Prostate gland (tissue), 2 donors: ENCODE data around the gene CCT7. TPM values are rescaled to one million over a fixed set of nuclear protein-coding genes. Genes with fewer than 3 reads are reported as not detected.

ENCODE experiments used
- DNase-seq: peaks from one replicate; pipeline ENCODE4 v3.0.0-alpha.2; 2019; ENCODE audit warnings: low spot score
- H3K27ac ChIP-seq, 2 donors: fragments of 200-600 bp; sonication (generic); 2 replicates each; pipeline ENCODE4 v1.5.1; 2017 to 2019
- H3K27me3 ChIP-seq: fragments of 200-600 bp; sonication (generic); replicated peaks from 2 replicates; pipeline ENCODE4 v1.5.1; 2019; ENCODE audit not compliant: insufficient read depth
- H3K36me3 ChIP-seq, 2 donors: fragments of 200-600 bp; sonication (generic); 1 replicate in 1 of 2; 2 replicates in 1 of 2; pipeline versions ENCODE4 v1.5.1 to v1.8.1; 2017 to 2019
- H3K4me1 ChIP-seq: fragments of 200-600 bp; sonication (generic); replicated peaks from 2 replicates; pipeline ENCODE4 v1.5.1; 2019
- H3K4me3 ChIP-seq, 2 donors: fragments of 200-600 bp; sonication (generic); 2 replicates each; pipeline ENCODE4 v1.5.1; 2017 to 2019
- H3K9me3 ChIP-seq: fragments of 200-600 bp; sonication (generic); 2 replicates; pipeline ENCODE4 v1.5.1; 2017
- CTCF ChIP-seq, 4 experiments: fragments of 200-600 bp in 2 of 4; fragments of 450-650 bp in 2 of 4; sonication (generic) in 2 of 4; IDR thresholded peaks; 1 replicate in 3 of 4; 2 replicates in 1 of 4; pipeline ENCODE4 v1.5.1; 2016 to 2019; ENCODE audit warnings: antibody characterized with exemption in 4 of 4, mild to moderate bottlenecking in 2 of 4, moderate library complexity in 2 of 4
- POLR2A ChIP-seq: fragments of 450-650 bp; IDR thresholded peaks from one replicate; pipeline ENCODE4 v1.6.1; 2016; ENCODE audit warnings: antibody characterized with exemption, mild to moderate bottlenecking
- POLR2AphosphoS5 ChIP-seq: sonication (generic); formaldehyde crosslinking; IDR thresholded peaks from one replicate; pipeline ENCODE4 v1.6.1; 2017; ENCODE audit warnings: antibody characterized with exemption
- WGBS: methylation state at CpG from one replicate; pipeline ENCODE4 v1.1.5; 2018; 5-methylcytosine and 5-hydroxymethylcytosine counted together
- intact Hi-C: fragments of 100-400 bp; cut with DNase I; formaldehyde crosslinking; loops from one replicate; pipeline ENCODE4 v1.14.2; 2022
- total RNA-seq, 2 donors: library from RNA; depleted of rRNA; stranded (reverse); fragments of >200 nt; gene quantifications; one replicate each; pipeline ENCODE4 v1.1.0, GENCODE V29; 2016

The CCT7 gene
- total RNA-seq, 2 donors from 2014 or later = 206 to 242 TPM

DNA sequence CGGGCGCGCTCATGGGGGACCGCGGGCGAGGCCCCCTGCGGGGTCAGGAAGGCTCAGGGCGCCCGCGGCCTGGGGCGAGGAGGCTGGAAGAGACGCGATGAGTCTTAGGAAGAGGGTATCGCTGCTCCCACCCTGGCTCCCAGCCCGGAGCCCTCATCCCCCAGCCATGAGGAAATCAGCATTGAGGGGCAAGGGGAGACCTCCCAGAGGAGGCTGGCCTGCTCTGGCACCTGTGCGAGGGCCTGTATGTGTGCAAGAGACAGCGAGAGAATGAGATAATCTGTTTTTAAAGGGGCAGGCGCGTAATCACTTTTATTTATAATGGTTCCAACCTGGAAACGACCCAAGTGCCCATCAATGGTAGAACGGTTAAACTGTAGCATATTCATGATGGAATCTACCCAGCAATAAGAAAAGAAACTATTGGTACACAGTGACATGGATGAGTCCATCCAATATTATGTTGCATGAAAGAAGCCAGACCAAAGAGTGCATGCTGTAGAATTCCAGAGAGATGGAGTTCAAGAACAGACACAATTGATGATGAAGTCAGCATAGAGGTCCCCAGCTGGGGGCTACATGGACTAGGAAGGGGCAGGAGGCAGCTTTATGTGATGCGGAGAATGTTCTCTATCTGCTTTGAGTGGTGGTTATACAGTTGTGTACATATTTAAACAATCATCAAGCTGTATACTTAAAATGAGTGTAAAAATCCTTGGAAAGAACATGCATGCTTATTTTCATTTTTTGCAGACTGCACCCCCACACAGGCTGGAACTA lies 35.8 kb downstream of the CCT7 start:
- peaks cover 2% of the 10 kb centered on the region for H3K4me1 ChIP-seq
- TF ChIP-seq POLR2AphosphoS5 (no peak), POLR2A (no peak), CTCF (IDR thresholded peaks at IDR 0.05) (no peak)
- intact Hi-C loops = no loop called here
- DNase-seq = no peak
- peak overlapping the region in 1 of 2 donors; percentile 51 for H3K27ac ChIP-seq
- no peaks in the 10 kb centered on the region for H3K27me3 ChIP-seq
- peak overlapping the region; percentile 26 to 37 for H3K4me3 ChIP-seq
- no peaks in the 10 kb centered on the region for H3K36me3 ChIP-seq
- WGBS = 20% methylated on average over 22 of the region's 22 CpGs
- no peaks in the 10 kb centered on the region for H3K9me3 ChIP-seq

- Histone ChIP-seq H3K27me3 (no peaks in the 10 kb centered on the region), H3K4me1 (peaks cover 2% of the 10 kb centered on the region), H3K27ac (no peak overlapping the region), H3K4me3 (no peak overlapping the region), H3K36me3 (no peaks in the 10 kb centered on the region), H3K9me3 (no peaks in the 10 kb centered on the region)
- 75% methylated on average over 1 of the region's 1 CpG for whole genome bisulfite sequencing
- no peak for DNase-seq
- TF ChIP-seq POLR2AphosphoS5 (no peak), CTCF (IDR thresholded peaks at IDR 0.05) (no peak), POLR2A (no peak)
- intact Hi-C loops = no loop called here
Observed at GRCh38 chr2:73272270-73272669, 38.2 kb downstream of the CCT7 start.

DNA sequence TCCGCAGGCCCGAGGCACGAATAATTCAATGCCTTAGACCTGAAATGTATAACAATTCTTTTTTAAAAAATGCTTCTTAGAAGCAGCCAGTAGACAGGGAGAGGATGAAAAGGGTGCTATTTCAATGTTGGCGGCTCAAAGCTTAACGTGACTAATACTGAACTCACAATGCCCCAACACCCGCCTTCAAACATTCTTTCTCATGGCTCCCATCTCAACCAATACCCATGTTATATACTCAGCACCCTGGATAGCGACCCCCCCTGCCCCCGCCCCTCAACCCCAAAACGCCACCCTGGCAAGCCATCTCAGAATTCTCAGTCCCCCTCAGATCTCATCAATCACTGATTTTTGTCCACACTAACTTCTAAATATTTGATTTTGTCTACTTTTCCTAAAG lies 45.7 kb downstream of the CCT7 start:
- Histone ChIP-seq H3K27ac (no peak overlapping the region), H3K27me3 (no peaks in the 10 kb centered on the region), H3K4me1 (no peaks in the 10 kb centered on the region), H3K4me3 (no peak overlapping the region), H3K36me3 (no peaks in the 10 kb centered on the region), H3K9me3 (no peaks in the 10 kb centered on the region)
- no peak for DNase-seq
- intact Hi-C loops = no loop called here
- 76% methylated on average over 9 of the region's 9 CpGs for WGBS
- no peak for TF ChIP-seq CTCF (IDR thresholded peaks at IDR 0.05)
- no peak for TF ChIP-seq POLR2AphosphoS5
- TF ChIP-seq POLR2A = no peak

- intact Hi-C loops = no loop called here
- no peaks in the 10 kb centered on the region for H3K4me1 ChIP-seq
- H3K27me3 ChIP-seq = no peaks in the 10 kb centered on the region
- H3K36me3 ChIP-seq = no peaks in the 10 kb centered on the region
- no peak overlapping the region for H3K27ac ChIP-seq
- DNase-seq = no peak
- H3K9me3 ChIP-seq = no peaks in the 10 kb centered on the region
- H3K4me3 ChIP-seq = no peak overlapping the region
- TF ChIP-seq POLR2A (no peak), CTCF (IDR thresholded peaks at IDR 0.05) (no peak), POLR2AphosphoS5 (no peak)
Observed at GRCh38 chr2:73281244-73281643, 47.1 kb downstream of the CCT7 start.

GRCh38 chr2:73282924-73283544 lies 48.9 kb downstream of the CCT7 start:
- no peaks in the 10 kb centered on the region for H3K36me3 ChIP-seq
- no peak for DNase-seq
- intact Hi-C loops = no loop called here
- WGBS = 56% methylated on average over 5 of the region's 5 CpGs
- no peaks in the 10 kb centered on the region for H3K4me1 ChIP-seq
- H3K4me3 ChIP-seq = no peak overlapping the region
- no peaks in the 10 kb centered on the region for H3K27me3 ChIP-seq
- H3K9me3 ChIP-seq = no peaks in the 10 kb centered on the region
- no peak for TF ChIP-seq POLR2AphosphoS5
- TF ChIP-seq CTCF (IDR thresholded peaks at IDR 0.05) = no peak
- no peak for TF ChIP-seq POLR2A
- H3K27ac ChIP-seq = no peak overlapping the region
